ENCODE data around the gene AP1AR.

DNA sequence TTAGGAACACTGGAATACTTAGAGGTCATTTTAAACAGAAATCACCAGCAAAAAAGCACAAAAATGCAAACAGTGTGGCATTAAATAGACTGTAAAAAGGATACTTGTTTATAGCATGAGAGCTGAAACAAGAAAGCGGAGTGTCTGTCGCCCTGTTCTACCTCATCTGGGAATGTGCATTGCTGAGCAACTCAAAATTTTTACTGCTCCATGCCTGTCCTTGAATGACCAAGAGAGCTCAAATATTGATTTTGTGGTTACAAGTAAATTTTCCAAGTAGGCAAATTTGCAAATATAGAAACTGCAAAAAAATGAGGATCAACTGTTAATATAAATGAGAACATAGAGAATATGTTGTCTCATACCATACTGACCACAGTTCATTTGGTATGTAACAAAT, 25.5 kb downstream of the AP1AR start:
- TF ChIP-seq CTCF (IDR thresholded peaks at IDR 0.05) (no peak), MLX (CRISPR knock-in tag; IDR thresholded peaks at IDR 0.05) (no peak), ZBTB21 (CRISPR knock-in tag; IDR thresholded peaks at IDR 0.05; ENCODE audit: borderline replicate concordance) (no peak), NR3C1 (CRISPR knock-in tag; conservative IDR thresholded peaks at IDR 0.05; ENCODE audit: low read depth) (no peak), CREM (CRISPR knock-in tag; IDR thresholded peaks at IDR 0.05) (no peak), SMAD4 (CRISPR knock-in tag; IDR thresholded peaks at IDR 0.05) (no peak), CBFB (CRISPR knock-in tag; IDR thresholded peaks at IDR 0.05; ENCODE audit: low read depth) (no peak), RELA (CRISPR knock-in tag; IDR thresholded peaks at IDR 0.05; ENCODE audit: borderline replicate concordance) (no peak), ZNF423 (CRISPR knock-in tag; IDR thresholded peaks at IDR 0.05) (no peak)
- TF ChIP-seq, protein P1, sequence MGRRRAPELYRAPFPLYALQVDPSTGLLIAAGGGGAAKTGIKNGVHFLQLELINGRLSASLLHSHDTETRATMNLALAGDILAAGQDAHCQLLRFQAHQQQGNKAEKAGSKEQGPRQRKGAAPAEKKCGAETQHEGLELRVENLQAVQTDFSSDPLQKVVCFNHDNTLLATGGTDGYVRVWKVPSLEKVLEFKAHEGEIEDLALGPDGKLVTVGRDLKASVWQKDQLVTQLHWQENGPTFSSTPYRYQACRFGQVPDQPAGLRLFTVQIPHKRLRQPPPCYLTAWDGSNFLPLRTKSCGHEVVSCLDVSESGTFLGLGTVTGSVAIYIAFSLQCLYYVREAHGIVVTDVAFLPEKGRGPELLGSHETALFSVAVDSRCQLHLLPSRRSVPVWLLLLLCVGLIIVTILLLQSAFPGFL (CRISPR knock-in tag; IDR thresholded peaks at IDR 0.05; ENCODE audit: borderline replicate concordance): no peak
- TF ChIP-seq, protein P2, sequence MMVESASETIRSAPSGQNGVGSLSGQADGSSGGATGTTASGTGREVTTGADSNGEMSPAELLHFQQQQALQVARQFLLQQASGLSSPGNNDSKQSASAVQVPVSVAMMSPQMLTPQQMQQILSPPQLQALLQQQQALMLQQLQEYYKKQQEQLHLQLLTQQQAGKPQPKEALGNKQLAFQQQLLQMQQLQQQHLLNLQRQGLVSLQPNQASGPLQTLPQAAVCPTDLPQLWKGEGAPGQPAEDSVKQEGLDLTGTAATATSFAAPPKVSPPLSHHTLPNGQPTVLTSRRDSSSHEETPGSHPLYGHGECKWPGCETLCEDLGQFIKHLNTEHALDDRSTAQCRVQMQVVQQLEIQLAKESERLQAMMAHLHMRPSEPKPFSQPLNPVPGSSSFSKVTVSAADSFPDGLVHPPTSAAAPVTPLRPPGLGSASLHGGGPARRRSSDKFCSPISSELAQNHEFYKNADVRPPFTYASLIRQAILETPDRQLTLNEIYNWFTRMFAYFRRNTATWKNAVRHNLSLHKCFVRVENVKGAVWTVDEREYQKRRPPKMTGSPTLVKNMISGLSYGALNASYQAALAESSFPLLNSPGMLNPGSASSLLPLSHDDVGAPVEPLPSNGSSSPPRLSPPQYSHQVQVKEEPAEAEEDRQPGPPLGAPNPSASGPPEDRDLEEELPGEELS (CRISPR knock-in tag; IDR thresholded peaks at IDR 0.05): no peak
- TF ChIP-seq, protein P3, sequence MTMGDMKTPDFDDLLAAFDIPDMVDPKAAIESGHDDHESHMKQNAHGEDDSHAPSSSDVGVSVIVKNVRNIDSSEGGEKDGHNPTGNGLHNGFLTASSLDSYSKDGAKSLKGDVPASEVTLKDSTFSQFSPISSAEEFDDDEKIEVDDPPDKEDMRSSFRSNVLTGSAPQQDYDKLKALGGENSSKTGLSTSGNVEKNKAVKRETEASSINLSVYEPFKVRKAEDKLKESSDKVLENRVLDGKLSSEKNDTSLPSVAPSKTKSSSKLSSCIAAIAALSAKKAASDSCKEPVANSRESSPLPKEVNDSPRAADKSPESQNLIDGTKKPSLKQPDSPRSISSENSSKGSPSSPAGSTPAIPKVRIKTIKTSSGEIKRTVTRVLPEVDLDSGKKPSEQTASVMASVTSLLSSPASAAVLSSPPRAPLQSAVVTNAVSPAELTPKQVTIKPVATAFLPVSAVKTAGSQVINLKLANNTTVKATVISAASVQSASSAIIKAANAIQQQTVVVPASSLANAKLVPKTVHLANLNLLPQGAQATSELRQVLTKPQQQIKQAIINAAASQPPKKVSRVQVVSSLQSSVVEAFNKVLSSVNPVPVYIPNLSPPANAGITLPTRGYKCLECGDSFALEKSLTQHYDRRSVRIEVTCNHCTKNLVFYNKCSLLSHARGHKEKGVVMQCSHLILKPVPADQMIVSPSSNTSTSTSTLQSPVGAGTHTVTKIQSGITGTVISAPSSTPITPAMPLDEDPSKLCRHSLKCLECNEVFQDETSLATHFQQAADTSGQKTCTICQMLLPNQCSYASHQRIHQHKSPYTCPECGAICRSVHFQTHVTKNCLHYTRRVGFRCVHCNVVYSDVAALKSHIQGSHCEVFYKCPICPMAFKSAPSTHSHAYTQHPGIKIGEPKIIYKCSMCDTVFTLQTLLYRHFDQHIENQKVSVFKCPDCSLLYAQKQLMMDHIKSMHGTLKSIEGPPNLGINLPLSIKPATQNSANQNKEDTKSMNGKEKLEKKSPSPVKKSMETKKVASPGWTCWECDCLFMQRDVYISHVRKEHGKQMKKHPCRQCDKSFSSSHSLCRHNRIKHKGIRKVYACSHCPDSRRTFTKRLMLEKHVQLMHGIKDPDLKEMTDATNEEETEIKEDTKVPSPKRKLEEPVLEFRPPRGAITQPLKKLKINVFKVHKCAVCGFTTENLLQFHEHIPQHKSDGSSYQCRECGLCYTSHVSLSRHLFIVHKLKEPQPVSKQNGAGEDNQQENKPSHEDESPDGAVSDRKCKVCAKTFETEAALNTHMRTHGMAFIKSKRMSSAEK (CRISPR knock-in tag; IDR thresholded peaks at IDR 0.05; ENCODE audit: borderline replicate concordance): no peak
- TF ChIP-seq, protein P4, sequence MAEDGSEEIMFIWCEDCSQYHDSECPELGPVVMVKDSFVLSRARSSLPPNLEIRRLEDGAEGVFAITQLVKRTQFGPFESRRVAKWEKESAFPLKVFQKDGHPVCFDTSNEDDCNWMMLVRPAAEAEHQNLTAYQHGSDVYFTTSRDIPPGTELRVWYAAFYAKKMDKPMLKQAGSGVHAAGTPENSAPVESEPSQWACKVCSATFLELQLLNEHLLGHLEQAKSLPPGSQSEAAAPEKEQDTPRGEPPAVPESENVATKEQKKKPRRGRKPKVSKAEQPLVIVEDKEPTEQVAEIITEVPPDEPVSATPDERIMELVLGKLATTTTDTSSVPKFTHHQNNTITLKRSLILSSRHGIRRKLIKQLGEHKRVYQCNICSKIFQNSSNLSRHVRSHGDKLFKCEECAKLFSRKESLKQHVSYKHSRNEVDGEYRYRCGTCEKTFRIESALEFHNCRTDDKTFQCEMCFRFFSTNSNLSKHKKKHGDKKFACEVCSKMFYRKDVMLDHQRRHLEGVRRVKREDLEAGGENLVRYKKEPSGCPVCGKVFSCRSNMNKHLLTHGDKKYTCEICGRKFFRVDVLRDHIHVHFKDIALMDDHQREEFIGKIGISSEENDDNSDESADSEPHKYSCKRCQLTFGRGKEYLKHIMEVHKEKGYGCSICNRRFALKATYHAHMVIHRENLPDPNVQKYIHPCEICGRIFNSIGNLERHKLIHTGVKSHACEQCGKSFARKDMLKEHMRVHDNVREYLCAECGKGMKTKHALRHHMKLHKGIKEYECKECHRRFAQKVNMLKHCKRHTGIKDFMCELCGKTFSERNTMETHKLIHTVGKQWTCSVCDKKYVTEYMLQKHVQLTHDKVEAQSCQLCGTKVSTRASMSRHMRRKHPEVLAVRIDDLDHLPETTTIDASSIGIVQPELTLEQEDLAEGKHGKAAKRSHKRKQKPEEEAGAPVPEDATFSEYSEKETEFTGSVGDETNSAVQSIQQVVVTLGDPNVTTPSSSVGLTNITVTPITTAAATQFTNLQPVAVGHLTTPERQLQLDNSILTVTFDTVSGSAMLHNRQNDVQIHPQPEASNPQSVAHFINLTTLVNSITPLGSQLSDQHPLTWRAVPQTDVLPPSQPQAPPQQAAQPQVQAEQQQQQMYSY (CRISPR knock-in tag; IDR thresholded peaks at IDR 0.05): no peak

Data from WTC11 (cell line).